ENCODE measurements around the gene PRR14.
"Not testable (repeated sequence)": the region's sequence is repeated elsewhere in the genome, so short reads cannot be mapped to it uniquely, and the experiment has no call there.

PRR14 gene

DNA sequence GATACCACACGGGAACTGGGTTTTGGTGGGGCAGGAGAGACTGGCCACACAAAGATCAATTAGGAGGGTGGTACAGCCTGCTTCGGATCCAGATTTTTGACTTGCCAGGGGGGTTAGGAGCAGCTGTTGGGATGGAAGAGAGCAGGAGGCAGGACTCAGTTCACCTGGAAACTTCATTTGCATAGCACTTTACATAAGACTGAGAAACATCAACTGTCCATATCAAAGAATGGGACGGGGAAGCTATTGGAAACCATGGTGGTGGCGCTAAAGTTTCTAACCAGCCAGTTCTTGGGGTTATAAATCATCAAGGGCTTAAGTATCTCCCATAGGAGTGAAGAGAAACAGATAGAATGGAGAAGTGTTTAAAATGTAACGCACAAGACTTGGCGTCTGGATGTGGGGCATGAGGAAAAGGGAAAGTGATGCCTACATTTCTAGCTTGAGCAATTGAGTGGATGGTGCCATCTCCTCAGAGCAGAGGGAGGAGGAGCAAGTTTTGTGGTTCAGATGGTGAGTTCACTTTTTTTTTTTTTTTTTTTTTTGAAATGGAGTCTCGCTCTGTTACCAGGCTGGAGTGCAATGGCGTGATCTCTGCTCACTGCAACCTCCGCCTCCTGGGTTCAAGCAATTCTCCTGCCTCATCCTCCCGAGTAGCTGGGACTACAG lies 41.8 kb downstream of the PRR14 start:
- intact Hi-C loops (cut with DNase I; ENCODE audit: low total_unique reads) = no loop called here
- no peak overlapping the region for H3K4me3 ChIP-seq

DNA sequence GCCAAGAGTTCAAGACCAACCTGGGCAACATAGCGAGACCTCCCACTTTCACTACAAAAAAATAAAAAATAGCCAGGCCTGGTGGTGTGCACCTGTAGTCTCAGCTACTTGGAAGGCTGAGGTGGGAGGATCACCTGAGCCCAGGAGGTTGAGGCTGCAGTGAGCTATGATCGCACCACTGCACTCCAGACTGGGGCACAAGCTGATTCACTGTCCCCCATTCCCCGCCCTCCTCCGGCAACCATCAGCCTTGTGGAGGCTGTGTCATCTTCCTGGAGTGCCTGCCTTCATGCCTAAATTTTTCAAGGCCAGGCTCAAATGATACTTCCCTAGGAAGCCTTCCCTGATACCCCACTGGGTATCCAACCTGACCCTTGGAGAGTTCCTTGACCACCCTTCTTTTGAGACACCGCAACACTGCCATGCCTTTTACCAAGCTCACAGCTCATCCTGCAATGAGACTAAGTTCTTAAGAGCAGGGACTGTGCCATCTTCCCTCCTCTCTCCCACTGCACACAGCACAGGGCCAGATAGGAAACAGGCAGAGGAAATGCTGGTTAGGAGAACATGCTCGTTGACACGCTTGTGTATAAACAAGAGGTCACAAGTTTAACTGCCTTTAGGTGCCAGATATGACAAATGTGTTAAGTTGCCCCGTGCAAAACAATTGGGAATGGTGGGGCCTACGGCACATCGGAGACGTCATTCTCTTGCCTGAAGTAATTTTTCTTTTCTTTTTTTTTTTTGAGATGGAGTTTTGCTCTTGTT lies 44.4 kb downstream of the PRR14 start:
- Histone ChIP-seq H3K27ac (no peak overlapping the region), H3K4me1 (peaks cover 0 to 22% (median 9%) of the 10 kb centered on the region in 4 donors), H3K36me3 (no peaks in the 10 kb centered on the region), H3K4me3 (no peak overlapping the region), H3K27me3 (no peaks in the 10 kb centered on the region), H3K9me3 (no peaks in the 10 kb centered on the region)
- intact Hi-C loops (cut with DNase I; ENCODE audit: low total_unique reads) = loop anchor here (5.0 kb wide), 1 partner anchor 163 kb away; the partner anchor contains the start of gene ZNF747
- TF ChIP-seq CTCF (IDR thresholded peaks at IDR 0.05) = no peak
- DNase-seq = no peak

More for the DNA sequence above, 41.8 kb downstream of the PRR14 start:
- no peaks in the 10 kb centered on the region for H3K9me3 ChIP-seq
- no peaks in the 10 kb centered on the region for H3K36me3 ChIP-seq
- peaks cover 0 to 10% of the 10 kb centered on the region in 2 donors for H3K27me3 ChIP-seq
- no peak for TF ChIP-seq CTCF (IDR thresholded peaks at IDR 0.05)
- H3K27ac ChIP-seq = no peak overlapping the region
- peaks cover 0 to 10% (median 0%) of the 10 kb centered on the region in 4 donors for H3K4me1 ChIP-seq
- DNase-seq = no peak

DNA sequence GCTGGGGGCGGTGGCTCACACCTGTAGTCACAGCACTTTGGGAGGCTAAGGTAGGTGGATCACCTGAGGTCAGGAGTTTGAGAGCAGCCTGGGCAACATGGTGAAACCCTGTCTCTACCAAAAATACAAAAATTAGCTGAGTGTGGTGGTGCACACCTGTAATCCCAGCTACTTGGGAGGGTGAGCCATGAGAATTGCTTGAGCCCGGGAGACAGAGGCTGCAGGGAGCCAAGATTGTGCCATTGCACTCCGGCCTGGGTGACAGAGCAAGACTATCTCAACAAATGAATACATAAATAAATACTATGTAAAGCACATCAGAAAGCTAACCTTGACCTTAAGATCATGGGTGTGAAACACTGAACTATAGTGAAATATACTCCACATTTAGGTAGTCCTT lies 45.9 kb downstream of the PRR14 start:
- not testable (repeated sequence) for H3K9me3 ChIP-seq, H3K27me3 ChIP-seq, H3K27ac ChIP-seq, H3K4me3 ChIP-seq, DNase-seq
- Histone ChIP-seq H3K4me1 (peaks cover 0 to 31% (median 12%) of the 10 kb centered on the region in 4 donors), H3K36me3 (peaks cover 12 to 15% (median 13%) of the 10 kb centered on the region in 3 donors)
- intact Hi-C loops (cut with DNase I; ENCODE audit: low total_unique reads) = loop anchor here (5.0 kb wide), 1 partner anchor 164 kb away; the partner anchor contains the start of gene ZNF747

DNA sequence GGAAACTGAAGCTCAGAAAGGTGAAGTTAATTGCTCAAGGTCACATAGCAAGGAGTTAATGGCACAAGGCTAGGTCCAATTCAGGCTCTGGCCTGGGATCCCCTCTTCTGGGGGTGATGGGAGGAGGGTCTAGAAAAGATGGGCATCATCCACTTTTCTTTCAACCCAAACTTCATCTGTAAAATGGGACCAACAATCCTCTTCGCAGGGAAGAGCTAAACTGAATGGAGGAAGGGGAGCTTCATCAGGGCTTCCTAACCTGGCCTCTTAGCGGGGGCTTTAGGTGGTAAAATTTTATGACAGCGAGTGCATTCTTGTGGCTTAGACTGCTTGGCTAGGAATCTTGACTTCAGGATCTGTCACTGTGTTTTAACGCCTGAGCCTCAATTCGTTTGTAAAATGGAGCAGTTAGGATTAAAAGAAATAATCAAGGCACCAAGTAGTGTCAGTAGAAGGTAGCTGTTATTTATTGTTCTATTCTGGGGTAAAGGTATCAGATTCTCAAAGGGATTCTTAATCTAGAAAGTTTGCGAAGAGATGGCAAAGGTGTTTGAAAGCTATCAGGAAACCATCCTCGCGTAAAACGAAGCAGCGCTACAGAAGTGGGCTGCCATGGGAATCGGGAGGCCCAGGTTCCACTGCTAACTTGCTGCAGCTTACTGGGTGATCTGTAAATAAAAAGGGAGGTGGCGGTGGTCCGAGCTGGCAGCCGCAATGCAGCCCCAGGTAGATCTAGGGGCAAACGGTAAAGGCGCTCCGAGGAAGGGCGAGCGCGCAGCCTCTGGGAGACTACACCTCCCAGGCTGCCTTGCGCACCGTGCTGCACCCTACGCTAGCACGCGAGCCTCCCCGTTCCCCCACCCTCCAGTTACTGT lies 46.7 kb downstream of the PRR14 start:
- no peak for TF ChIP-seq CTCF (IDR thresholded peaks at IDR 0.05)
- H3K4me3 ChIP-seq = peak overlapping the region; percentile 81 to 97
- DNase-seq = no peak
- peaks cover 0 to 31% (median 12%) of the 10 kb centered on the region in 4 donors for H3K4me1 ChIP-seq
- peak overlapping the region; percentile 96 to 99 for H3K27ac ChIP-seq
- intact Hi-C loops (cut with DNase I; ENCODE audit: low total_unique reads) = loop anchor here (2.0 to 5.0 kb wide), 2 partner anchors 39 to 165 kb away; partner anchors contain the start of genes FBRS and ZNF747
- peaks cover 20 to 23% (median 20%) of the 10 kb centered on the region in 3 donors for H3K36me3 ChIP-seq
- no peaks in the 10 kb centered on the region for H3K9me3 ChIP-seq
- H3K27me3 ChIP-seq = no peaks in the 10 kb centered on the region

DNA sequence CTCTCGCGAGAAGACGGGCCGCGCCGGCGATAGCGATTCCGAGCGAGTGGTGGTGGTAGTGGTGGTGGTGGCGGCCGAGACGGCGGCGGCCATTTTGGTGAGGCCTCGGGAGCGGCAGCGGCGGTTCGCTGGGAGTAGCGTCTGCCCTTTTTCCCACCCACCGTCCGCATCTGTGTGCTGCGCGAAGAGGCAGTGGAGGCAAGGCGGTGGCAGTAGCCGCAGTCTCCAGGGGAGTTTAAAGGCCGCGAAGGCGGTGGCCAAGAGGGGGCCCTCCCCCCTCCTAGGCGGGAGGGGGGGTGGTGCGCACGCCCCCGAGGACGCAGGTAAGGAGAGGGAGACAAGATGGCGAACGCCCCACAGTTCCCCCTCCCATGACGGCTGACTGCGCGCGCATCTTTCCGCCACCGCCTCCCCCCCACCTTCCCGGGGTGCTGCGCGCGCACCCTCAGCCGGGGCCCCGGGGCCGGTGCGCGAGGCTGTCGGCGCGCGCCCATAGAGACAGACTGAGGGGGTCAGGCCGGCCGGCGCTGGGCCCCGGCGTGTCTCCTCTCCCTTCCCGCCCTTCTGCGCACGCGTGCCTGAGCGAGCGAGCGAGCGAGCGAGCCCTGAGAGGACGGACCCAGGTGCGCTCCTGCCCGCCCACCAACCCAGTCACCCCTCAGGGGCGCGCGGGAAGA lies 47.5 kb downstream of the PRR14 start:
- no peak for TF ChIP-seq CTCF (IDR thresholded peaks at IDR 0.05)
- Histone ChIP-seq H3K36me3 (peaks cover 27 to 31% (median 27%) of the 10 kb centered on the region in 3 donors), H3K9me3 (no peaks in the 10 kb centered on the region), H3K4me3 (peak overlapping the region; percentile 81 to 97), H3K4me1 (peaks cover 0 to 31% (median 12%) of the 10 kb centered on the region in 4 donors), H3K27ac (peak overlapping the region; percentile 96 to 99), H3K27me3 (no peaks in the 10 kb centered on the region)
- intact Hi-C loops (cut with DNase I; ENCODE audit: low total_unique reads) = loop anchor here (2.0 to 5.0 kb wide), 2 partner anchors 39 to 166 kb away; partner anchors contain the start of genes FBRS and ZNF747
- DNase-seq = peak; percentile 99
